ENCODE measurements around the gene SGSM2.

Gene SGSM2

DNA sequence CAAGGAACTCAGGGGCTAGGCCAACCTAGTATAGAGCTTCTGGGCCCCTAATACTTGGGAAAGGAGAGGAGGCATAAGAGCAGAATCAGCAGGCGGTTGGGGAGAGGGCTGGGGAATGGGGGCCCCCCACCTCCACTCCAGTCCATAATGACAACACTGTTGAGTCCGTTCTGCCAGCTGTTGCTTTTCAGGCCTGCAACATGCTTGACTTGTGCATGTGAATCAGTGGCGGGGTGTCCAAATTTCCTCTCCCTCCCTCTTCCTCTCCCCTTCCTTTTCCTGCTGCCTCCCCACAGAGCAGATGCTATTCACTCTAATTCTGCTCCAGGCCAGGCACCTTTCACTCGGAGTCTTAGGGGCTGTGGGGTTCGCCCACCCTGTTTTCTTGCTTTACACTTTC lies 31.7 kb downstream of the SGSM2 start:
- Histone ChIP-seq H3K9ac (ENCODE audit: low read length in 2 of 2) (no peak overlapping the region), H3K4me3 (ENCODE audit: low read length in 2 of 2) (no peak overlapping the region), H3K36me3 (ENCODE audit: control insufficient read depth in 2 of 2, insufficient read depth in 2 of 2, low read length in 2 of 2) (peaks cover 15 to 26% of the 10 kb centered on the region in 2 donors), H3K4me1 (ENCODE audit: control insufficient read depth, insufficient read depth, low read length) (peaks cover 33% of the 10 kb centered on the region), H3K9me3 (ENCODE audit: control insufficient read depth in 2 of 2, low read length in 2 of 2) (no peaks in the 10 kb centered on the region), H3K27me3 (ENCODE audit: control insufficient read depth in 1 of 2, insufficient read depth in 2 of 2, low read length in 2 of 2) (no peaks in the 10 kb centered on the region), H3K27ac (ENCODE audit: low read length) (peak overlapping the region; percentile 49)

DNA sequence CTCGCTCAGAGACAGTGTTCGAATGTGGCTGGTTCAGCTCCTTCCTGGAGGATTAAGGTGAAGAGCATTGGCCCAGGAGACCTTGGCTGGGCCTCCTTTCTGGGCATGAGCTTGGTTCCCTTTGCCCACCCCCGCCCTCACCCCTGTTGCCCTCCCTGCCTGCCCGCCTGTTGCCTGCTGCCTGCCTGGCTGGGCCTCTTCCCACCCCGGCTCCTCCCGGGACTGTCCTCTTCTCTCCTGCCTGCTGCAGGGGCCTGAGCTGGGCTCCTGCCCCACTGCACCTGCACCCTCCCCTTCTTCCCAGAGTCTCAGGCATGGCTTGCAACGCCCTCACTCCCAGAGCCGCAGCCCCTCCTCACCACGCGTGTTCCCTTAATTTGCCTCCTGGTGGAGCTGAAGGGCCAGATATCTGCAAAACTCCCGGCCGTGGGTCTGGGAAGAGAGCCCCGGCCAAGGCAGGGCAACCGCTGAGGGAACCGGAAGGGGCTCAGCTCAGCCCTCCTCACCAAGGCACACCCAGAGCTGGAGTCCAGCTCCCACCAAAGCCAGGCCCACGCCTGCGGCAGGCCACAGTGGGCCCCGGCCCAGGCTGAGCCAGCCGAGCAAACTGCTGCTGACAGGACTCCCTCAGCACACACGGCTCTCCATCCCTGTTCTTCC lies 32.4 kb downstream of the SGSM2 start:
- peaks cover 12 to 24% of the 10 kb centered on the region in 2 donors for H3K36me3 ChIP-seq (ENCODE audit: control insufficient read depth in 2 of 2, insufficient read depth in 2 of 2, low read length in 2 of 2)

DNA sequence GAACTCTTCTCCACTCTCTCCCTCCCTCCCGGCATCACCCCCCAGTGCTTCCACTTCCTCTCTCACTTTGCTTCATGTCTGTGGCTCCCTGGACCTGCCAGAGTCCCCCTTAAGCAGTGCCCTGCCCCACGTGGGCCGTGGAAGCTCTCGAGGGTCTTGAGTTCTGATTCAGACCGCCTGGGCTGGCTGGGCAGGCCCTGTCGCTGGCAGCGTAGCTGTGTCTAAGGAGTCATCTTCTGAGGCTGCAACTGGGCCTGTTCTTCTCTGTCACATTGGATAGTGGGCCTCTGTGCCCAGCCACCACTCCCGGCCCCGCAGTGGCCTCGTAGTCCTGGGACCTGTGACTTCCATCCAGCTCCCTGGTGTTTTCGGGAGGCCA lies 32.9 kb downstream of the SGSM2 start:
- H3K27me3 ChIP-seq (ENCODE audit: control insufficient read depth in 1 of 2, insufficient read depth in 2 of 2, low read length in 2 of 2), result no peaks in the 10 kb centered on the region
- H3K4me1 ChIP-seq (ENCODE audit: control insufficient read depth, insufficient read depth, low read length), result peaks cover 33% of the 10 kb centered on the region
- H3K9me3 ChIP-seq (ENCODE audit: control insufficient read depth in 2 of 2, low read length in 2 of 2), result no peaks in the 10 kb centered on the region
- peaks cover 14 to 25% of the 10 kb centered on the region in 2 donors for H3K36me3 ChIP-seq (ENCODE audit: control insufficient read depth in 2 of 2, insufficient read depth in 2 of 2, low read length in 2 of 2)
- H3K27ac ChIP-seq (ENCODE audit: low read length), result no peak overlapping the region
- no peak overlapping the region for H3K9ac ChIP-seq (ENCODE audit: low read length in 2 of 2)
- no peak overlapping the region for H3K4me3 ChIP-seq (ENCODE audit: low read length in 2 of 2)

More for the DNA sequence above, 32.4 kb downstream of the SGSM2 start:
- no peak overlapping the region for H3K4me3 ChIP-seq (ENCODE audit: low read length in 2 of 2)
- H3K27ac ChIP-seq (ENCODE audit: low read length), result no peak overlapping the region
- no peaks in the 10 kb centered on the region for H3K9me3 ChIP-seq (ENCODE audit: control insufficient read depth in 2 of 2, low read length in 2 of 2)
- H3K4me1 ChIP-seq (ENCODE audit: control insufficient read depth, insufficient read depth, low read length), result peaks cover 33% of the 10 kb centered on the region
- H3K9ac ChIP-seq (ENCODE audit: low read length in 2 of 2), result no peak overlapping the region
- no peaks in the 10 kb centered on the region for H3K27me3 ChIP-seq (ENCODE audit: control insufficient read depth in 1 of 2, insufficient read depth in 2 of 2, low read length in 2 of 2)

DNA sequence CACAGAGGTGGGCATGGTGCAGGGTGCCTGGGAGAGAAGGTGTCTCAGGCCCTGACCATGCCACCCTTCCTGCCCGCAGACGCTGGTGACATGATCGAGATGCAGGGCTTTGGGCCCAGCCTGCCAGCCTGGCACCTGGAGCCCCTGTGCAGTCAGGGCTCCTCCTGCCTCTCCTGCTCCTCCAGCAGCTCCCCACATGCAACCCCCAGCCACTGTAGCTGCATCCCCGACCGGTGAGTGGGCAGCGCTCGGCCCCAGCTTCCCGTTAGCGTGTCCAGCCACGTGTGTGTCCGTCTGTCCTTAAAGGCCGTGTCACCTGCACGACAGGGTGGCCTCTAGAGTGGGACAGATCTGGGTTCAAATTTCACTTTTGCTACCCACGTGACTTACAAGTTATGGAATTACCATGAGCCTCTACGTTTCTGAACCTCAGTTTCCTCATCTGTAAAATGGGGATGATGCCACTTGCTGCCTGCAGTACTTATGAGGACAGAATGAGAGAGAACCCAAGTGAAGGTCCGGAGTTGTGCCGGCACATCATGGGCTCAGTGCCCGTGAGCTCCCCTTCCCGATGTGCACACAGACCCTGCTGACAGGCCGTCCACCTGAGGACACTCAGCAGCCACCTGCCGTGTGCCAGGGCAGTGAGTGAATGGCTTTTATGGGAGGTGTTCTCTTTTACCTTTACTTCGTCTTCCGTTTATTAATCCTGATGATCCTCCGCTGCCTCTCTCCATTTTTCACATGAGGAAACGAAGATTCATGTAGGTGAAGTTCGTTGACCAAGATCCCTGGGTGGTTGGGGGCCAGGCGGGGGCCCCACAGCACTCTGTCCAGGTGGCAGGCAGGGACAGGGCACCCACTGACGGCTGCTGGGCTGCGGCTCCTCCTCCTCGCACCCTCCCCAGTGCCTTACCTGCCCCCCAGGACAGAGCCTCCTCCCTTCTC lies 34.2 kb downstream of the SGSM2 start:
- Histone ChIP-seq H3K4me3 (ENCODE audit: low read length in 2 of 2) (no peak overlapping the region), H3K27me3 (ENCODE audit: control insufficient read depth in 1 of 2, insufficient read depth in 2 of 2, low read length in 2 of 2) (no peaks in the 10 kb centered on the region), H3K9ac (ENCODE audit: low read length in 2 of 2) (no peak overlapping the region), H3K36me3 (ENCODE audit: control insufficient read depth in 2 of 2, insufficient read depth in 2 of 2, low read length in 2 of 2) (peaks cover 19 to 25% of the 10 kb centered on the region in 2 donors), H3K9me3 (ENCODE audit: control insufficient read depth in 2 of 2, low read length in 2 of 2) (no peaks in the 10 kb centered on the region), H3K4me1 (ENCODE audit: control insufficient read depth, insufficient read depth, low read length) (peaks cover 32% of the 10 kb centered on the region), H3K27ac (ENCODE audit: low read length) (no peak overlapping the region)

DNA sequence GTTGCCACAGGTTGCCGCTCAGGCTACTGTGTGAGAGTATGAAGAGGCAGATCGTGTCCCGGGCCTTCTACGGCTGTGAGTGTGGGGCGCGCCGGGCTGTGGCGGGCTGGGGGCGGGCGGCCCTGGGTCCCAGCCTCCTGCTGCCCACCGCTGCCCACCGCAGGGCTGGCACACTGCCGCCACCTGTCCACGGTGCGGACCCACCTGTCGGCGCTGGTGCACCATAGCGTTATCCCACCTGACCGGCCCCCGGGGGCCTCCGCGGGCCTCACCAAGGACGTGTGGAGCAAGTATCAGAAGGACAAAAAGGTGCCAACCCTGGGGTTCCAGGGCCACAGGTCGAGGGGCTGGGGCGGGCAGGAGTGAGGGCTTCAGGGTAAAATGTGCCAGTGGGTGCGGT lies 34.9 kb downstream of the SGSM2 start:
- H3K9ac ChIP-seq (ENCODE audit: low read length in 2 of 2), result no peak overlapping the region
- no peaks in the 10 kb centered on the region for H3K9me3 ChIP-seq (ENCODE audit: control insufficient read depth in 2 of 2, low read length in 2 of 2)
- peaks cover 21 to 29% of the 10 kb centered on the region in 2 donors for H3K36me3 ChIP-seq (ENCODE audit: control insufficient read depth in 2 of 2, insufficient read depth in 2 of 2, low read length in 2 of 2)
- no peaks in the 10 kb centered on the region for H3K27me3 ChIP-seq (ENCODE audit: control insufficient read depth in 1 of 2, insufficient read depth in 2 of 2, low read length in 2 of 2)
- H3K4me3 ChIP-seq (ENCODE audit: low read length in 2 of 2), result no peak overlapping the region
- H3K4me1 ChIP-seq (ENCODE audit: control insufficient read depth, insufficient read depth, low read length), result peaks cover 31% of the 10 kb centered on the region
- H3K27ac ChIP-seq (ENCODE audit: low read length), result no peak overlapping the region

DNA sequence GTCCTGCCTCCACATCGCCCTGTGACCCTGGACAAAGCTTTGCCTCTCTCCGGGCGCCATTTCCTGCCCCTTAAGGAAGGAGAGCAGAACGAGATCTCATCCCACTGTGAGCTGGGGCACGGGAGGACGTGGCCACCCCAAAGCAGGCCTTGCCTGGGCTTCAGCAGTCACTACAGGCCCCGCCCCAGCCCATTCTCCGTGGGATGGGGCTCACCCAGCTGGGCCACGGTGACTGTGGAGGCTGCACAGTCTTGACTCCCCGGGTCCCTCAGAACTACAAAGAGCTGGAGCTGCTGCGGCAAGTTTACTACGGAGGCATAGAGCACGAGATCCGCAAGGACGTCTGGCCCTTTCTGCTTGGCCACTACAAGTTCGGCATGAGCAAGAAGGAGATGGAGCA lies 35.4 kb downstream of the SGSM2 start:
- H3K27me3 ChIP-seq (ENCODE audit: control insufficient read depth in 1 of 2, insufficient read depth in 2 of 2, low read length in 2 of 2), result no peaks in the 10 kb centered on the region

DNA sequence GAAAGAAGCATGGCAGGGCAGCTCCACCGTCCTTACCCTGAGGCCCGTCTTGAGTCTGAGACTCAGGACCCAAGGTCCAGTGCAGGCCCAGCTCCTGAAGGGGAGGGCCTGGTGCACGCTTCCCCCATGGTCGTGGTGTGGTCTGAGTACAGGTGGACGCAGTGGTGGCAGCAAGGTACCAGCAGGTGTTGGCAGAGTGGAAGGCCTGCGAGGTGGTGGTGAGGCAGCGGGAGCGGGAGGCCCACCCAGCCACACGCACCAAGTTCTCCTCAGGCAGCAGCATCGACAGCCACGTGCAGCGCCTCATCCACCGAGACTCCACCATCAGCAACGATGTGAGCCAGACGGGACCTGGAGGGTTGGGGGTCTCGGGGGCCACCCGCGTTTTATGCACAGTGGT lies 35.9 kb downstream of the SGSM2 start:
- Histone ChIP-seq H3K36me3 (ENCODE audit: control insufficient read depth in 2 of 2, insufficient read depth in 2 of 2, low read length in 2 of 2) (peaks cover 21 to 27% of the 10 kb centered on the region in 2 donors), H3K27me3 (ENCODE audit: control insufficient read depth in 1 of 2, insufficient read depth in 2 of 2, low read length in 2 of 2) (no peaks in the 10 kb centered on the region), H3K9me3 (ENCODE audit: control insufficient read depth in 2 of 2, low read length in 2 of 2) (no peaks in the 10 kb centered on the region), H3K27ac (ENCODE audit: low read length) (no peak overlapping the region), H3K9ac (ENCODE audit: low read length in 2 of 2) (no peak overlapping the region), H3K4me3 (ENCODE audit: low read length in 2 of 2) (no peak overlapping the region), H3K4me1 (ENCODE audit: control insufficient read depth, insufficient read depth, low read length) (peaks cover 24% of the 10 kb centered on the region)

More for the DNA sequence above, 35.4 kb downstream of the SGSM2 start:
- H3K4me3 ChIP-seq (ENCODE audit: low read length in 2 of 2), result no peak overlapping the region
- no peak overlapping the region for H3K9ac ChIP-seq (ENCODE audit: low read length in 2 of 2)
- no peak overlapping the region for H3K27ac ChIP-seq (ENCODE audit: low read length)
- peaks cover 28% of the 10 kb centered on the region for H3K4me1 ChIP-seq (ENCODE audit: control insufficient read depth, insufficient read depth, low read length)
- peaks cover 21 to 29% of the 10 kb centered on the region in 2 donors for H3K36me3 ChIP-seq (ENCODE audit: control insufficient read depth in 2 of 2, insufficient read depth in 2 of 2, low read length in 2 of 2)
- H3K9me3 ChIP-seq (ENCODE audit: control insufficient read depth in 2 of 2, low read length in 2 of 2), result no peaks in the 10 kb centered on the region

DNA sequence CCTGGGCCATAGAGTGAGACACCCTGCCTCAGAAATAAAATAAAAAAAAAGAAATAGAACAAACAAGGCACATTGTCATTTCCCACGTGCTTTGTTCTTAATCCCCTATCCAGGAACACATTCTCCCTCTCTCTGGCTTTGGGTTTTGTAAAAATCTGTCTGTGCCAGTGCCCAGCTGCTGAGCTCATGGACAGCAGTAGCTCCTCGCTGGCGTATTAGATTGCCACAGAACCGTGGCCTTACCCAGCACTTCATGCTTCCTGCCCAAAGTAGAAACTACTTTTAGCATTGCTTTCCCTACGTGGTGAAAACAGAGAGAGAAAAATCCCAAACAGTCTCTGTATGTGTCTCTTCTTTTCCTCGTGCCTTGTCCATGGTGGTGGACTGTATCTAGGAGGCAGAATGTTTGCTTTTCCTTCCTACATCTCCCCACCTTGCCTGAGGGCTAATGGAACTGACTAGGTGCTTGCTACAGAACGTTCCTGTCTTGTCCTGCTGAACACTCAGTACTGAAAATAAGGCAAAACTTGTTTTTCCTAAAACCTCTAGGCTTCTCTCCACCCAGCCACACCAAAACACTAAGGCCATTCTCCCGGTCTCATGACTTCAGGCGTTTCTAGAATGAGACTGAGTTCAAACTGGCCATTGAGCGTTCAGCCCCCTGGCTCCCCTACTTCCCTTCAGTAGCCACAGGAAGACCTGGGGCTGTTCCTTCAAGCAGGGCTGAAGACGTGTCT lies 37.4 kb downstream of the SGSM2 start:
- Histone ChIP-seq H3K36me3 (ENCODE audit: control insufficient read depth in 2 of 2, insufficient read depth in 2 of 2, low read length in 2 of 2) (peaks cover 21 to 35% of the 10 kb centered on the region in 2 donors), H3K4me1 (ENCODE audit: control insufficient read depth, insufficient read depth, low read length) (peaks cover 9% of the 10 kb centered on the region), H3K9ac (ENCODE audit: low read length in 2 of 2) (no peak overlapping the region), H3K4me3 (ENCODE audit: low read length in 2 of 2) (no peak overlapping the region), H3K27me3 (ENCODE audit: control insufficient read depth in 1 of 2, insufficient read depth in 2 of 2, low read length in 2 of 2) (no peaks in the 10 kb centered on the region), H3K27ac (ENCODE audit: low read length) (no peak overlapping the region), H3K9me3 (ENCODE audit: control insufficient read depth in 2 of 2, low read length in 2 of 2) (no peaks in the 10 kb centered on the region)

DNA sequence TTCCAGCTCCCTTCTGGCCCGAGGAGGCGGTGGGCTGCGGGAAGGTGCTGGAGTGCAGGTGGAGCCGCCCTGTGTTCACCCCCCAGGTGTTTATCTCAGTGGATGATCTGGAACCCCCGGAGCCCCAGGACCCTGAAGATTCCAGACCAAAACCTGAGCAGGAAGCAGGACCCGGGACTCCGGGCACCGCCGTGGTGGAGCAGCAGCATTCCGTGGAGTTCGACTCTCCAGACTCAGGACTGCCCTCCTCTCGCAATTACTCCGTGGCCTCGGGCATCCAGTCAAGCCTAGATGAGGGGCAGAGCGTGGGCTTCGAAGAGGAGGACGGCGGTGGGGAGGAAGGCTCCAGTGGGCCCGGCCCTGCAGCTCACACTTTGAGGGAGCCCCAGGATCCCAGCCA lies 38.1 kb downstream of the SGSM2 start:
- H3K4me1 ChIP-seq (ENCODE audit: control insufficient read depth, insufficient read depth, low read length), result peaks cover 2% of the 10 kb centered on the region
- no peak overlapping the region for H3K9ac ChIP-seq (ENCODE audit: low read length in 2 of 2)
- H3K4me3 ChIP-seq (ENCODE audit: low read length in 2 of 2), result no peak overlapping the region
- no peak overlapping the region for H3K27ac ChIP-seq (ENCODE audit: low read length)
- no peaks in the 10 kb centered on the region for H3K9me3 ChIP-seq (ENCODE audit: control insufficient read depth in 2 of 2, low read length in 2 of 2)
- H3K36me3 ChIP-seq (ENCODE audit: control insufficient read depth in 2 of 2, insufficient read depth in 2 of 2, low read length in 2 of 2), result peaks cover 21 to 38% of the 10 kb centered on the region in 2 donors
- H3K27me3 ChIP-seq (ENCODE audit: control insufficient read depth in 1 of 2, insufficient read depth in 2 of 2, low read length in 2 of 2), result no peaks in the 10 kb centered on the region

DNA sequence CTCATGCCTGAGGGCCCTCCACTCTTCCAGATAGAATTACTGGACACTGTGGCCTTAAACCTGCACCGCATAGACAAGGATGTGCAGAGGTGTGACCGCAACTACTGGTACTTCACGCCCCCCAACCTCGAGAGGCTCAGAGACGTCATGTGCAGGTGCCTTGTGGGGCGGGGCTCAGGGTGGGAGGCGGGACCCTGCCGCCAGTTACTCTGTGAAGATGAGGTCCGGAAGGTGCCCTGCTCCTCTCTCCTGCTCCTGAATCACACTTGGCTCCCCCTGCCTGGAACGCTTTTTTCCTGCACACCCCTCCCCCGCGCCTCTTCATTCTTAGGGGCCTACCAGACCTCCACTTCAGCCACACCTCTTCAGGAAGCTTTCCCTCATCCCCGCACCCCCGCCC lies 38.8 kb downstream of the SGSM2 start:
- no peak overlapping the region for H3K27ac ChIP-seq (ENCODE audit: low read length)
- H3K36me3 ChIP-seq (ENCODE audit: control insufficient read depth in 2 of 2, insufficient read depth in 2 of 2, low read length in 2 of 2), result peaks cover 21 to 41% of the 10 kb centered on the region in 2 donors

More for the DNA sequence above, 38.8 kb downstream of the SGSM2 start:
- Histone ChIP-seq H3K27me3 (ENCODE audit: control insufficient read depth in 1 of 2, insufficient read depth in 2 of 2, low read length in 2 of 2) (no peaks in the 10 kb centered on the region), H3K4me3 (ENCODE audit: low read length in 2 of 2) (no peak overlapping the region), H3K9ac (ENCODE audit: low read length in 2 of 2) (no peak overlapping the region), H3K9me3 (ENCODE audit: control insufficient read depth in 2 of 2, low read length in 2 of 2) (no peaks in the 10 kb centered on the region), H3K4me1 (ENCODE audit: control insufficient read depth, insufficient read depth, low read length) (no peaks in the 10 kb centered on the region)

Data from stomach smooth muscle (tissue), 2 donors.